Measurements from ENCODE around the gene PLAC1. TPM values are rescaled to one million over a fixed set of nuclear protein-coding genes. Genes with fewer than 3 reads are reported as not detected.

PLAC1 gene
- total RNA-seq, 2 experiments from 2014 or later, result not detected

GRCh38 chrX:134658760-134659023, 421 bp upstream of the PLAC1 start:
- no peak for DNase-seq
- peaks cover 11% of the 10 kb centered on the region for H3K4me1 Mint-ChIP-seq
- H3K9me3 Mint-ChIP-seq, result no peaks in the 10 kb centered on the region
- POLR2A ChIA-PET, result no interaction called here
- no peaks in the 10 kb centered on the region for H3K36me3 Mint-ChIP-seq (ENCODE audit: low read depth)
- H3K4me3 Mint-ChIP-seq, result no peak overlapping the region
- CTCF ChIA-PET, result no interaction called here
- peaks cover 4% of the 10 kb centered on the region for H3K27me3 Mint-ChIP-seq
- no peak overlapping the region for H3K27ac Mint-ChIP-seq

GRCh38 chrX:134654398-134655012, 3.8 kb downstream of the PLAC1 start:
- Mint-ChIP-seq H3K4me3 (no peak overlapping the region), H3K9me3 (no peaks in the 10 kb centered on the region), H3K27ac (no peak overlapping the region), H3K27me3 (no peaks in the 10 kb centered on the region), H3K4me1 (peaks cover 11% of the 10 kb centered on the region), H3K36me3 (ENCODE audit: low read depth) (no peaks in the 10 kb centered on the region)
- DNase-seq, result peak; percentile 14
- CTCF ChIA-PET, result interaction anchor here (0.7 kb wide), 1 partner anchor 14 kb away, joined by 3 read pairs; no protein-coding TSS in a partner anchor
- POLR2A ChIA-PET, result no interaction called here

- H3K9me3 Mint-ChIP-seq, result no peaks in the 10 kb centered on the region
- H3K36me3 Mint-ChIP-seq (ENCODE audit: low read depth), result no peaks in the 10 kb centered on the region
- H3K4me1 Mint-ChIP-seq, result peaks cover 11% of the 10 kb centered on the region
- H3K27me3 Mint-ChIP-seq, result no peaks in the 10 kb centered on the region
- ChIA-PET CTCF (interaction anchor here (0.7 kb wide), 1 partner anchor 13 kb away, joined by 3 read pairs; no protein-coding TSS in a partner anchor), POLR2A (no interaction called here)
- H3K4me3 Mint-ChIP-seq, result no peak overlapping the region
- no peak overlapping the region for H3K27ac Mint-ChIP-seq
- no peak for DNase-seq
Observed at GRCh38 chrX:134653835-134654234, 4.4 kb downstream of the PLAC1 start.

GRCh38 chrX:134650701-134651100, 7.6 kb downstream of the PLAC1 start:
- Mint-ChIP-seq H3K27me3 (peaks cover 4% of the 10 kb centered on the region), H3K9me3 (no peaks in the 10 kb centered on the region), H3K4me3 (no peak overlapping the region), H3K36me3 (ENCODE audit: low read depth) (no peaks in the 10 kb centered on the region), H3K4me1 (peaks cover 11% of the 10 kb centered on the region), H3K27ac (no peak overlapping the region)
- ChIA-PET CTCF (no interaction called here), POLR2A (no interaction called here)
- no peak for DNase-seq

- no peak for DNase-seq
- Mint-ChIP-seq H3K36me3 (ENCODE audit: low read depth) (peaks cover 2% of the 10 kb centered on the region), H3K4me3 (no peak overlapping the region), H3K27ac (no peak overlapping the region), H3K4me1 (peaks cover 8% of the 10 kb centered on the region), H3K9me3 (no peaks in the 10 kb centered on the region), H3K27me3 (peaks cover 11% of the 10 kb centered on the region)
- ChIA-PET POLR2A (no interaction called here), CTCF (no interaction called here)
Observed at GRCh38 chrX:134649770-134650169, 8.5 kb downstream of the PLAC1 start.

- Mint-ChIP-seq H3K4me3 (no peak overlapping the region), H3K4me1 (no peaks in the 10 kb centered on the region), H3K27me3 (peaks cover 16% of the 10 kb centered on the region), H3K9me3 (no peaks in the 10 kb centered on the region), H3K36me3 (ENCODE audit: low read depth) (peaks cover 2% of the 10 kb centered on the region), H3K27ac (no peak overlapping the region)
- no peak for DNase-seq
- POLR2A ChIA-PET, result no interaction called here
- CTCF ChIA-PET, result no interaction called here
Observed at GRCh38 chrX:134647477-134647877, 10.8 kb downstream of the PLAC1 start.

- no peaks in the 10 kb centered on the region for H3K9me3 Mint-ChIP-seq
- no peak overlapping the region for H3K27ac Mint-ChIP-seq
- H3K4me1 Mint-ChIP-seq, result no peaks in the 10 kb centered on the region
- ChIA-PET CTCF (no interaction called here), POLR2A (no interaction called here)
- H3K27me3 Mint-ChIP-seq, result peaks cover 17% of the 10 kb centered on the region
- no peak for DNase-seq
- no peak overlapping the region for H3K4me3 Mint-ChIP-seq
- peaks cover 2% of the 10 kb centered on the region for H3K36me3 Mint-ChIP-seq (ENCODE audit: low read depth)
Observed at GRCh38 chrX:134646691-134647090, 11.6 kb downstream of the PLAC1 start.

- H3K27ac Mint-ChIP-seq, result no peak overlapping the region
- H3K4me1 Mint-ChIP-seq, result no peaks in the 10 kb centered on the region
- POLR2A ChIA-PET, result no interaction called here
- peaks cover 2% of the 10 kb centered on the region for H3K36me3 Mint-ChIP-seq (ENCODE audit: low read depth)
- no peaks in the 10 kb centered on the region for H3K9me3 Mint-ChIP-seq
- CTCF ChIA-PET, result no interaction called here
- H3K4me3 Mint-ChIP-seq, result no peak overlapping the region
- peaks cover 18% of the 10 kb centered on the region for H3K27me3 Mint-ChIP-seq
- no peak for DNase-seq
Observed at GRCh38 chrX:134645936-134646543, 12.2 kb downstream of the PLAC1 start.

- CTCF ChIA-PET, result no interaction called here
- H3K4me3 Mint-ChIP-seq, result no peak overlapping the region
- H3K36me3 Mint-ChIP-seq (ENCODE audit: low read depth), result peaks cover 2% of the 10 kb centered on the region
- no peak overlapping the region for H3K27ac Mint-ChIP-seq
- no peaks in the 10 kb centered on the region for H3K4me1 Mint-ChIP-seq
- no peak for DNase-seq
- no peaks in the 10 kb centered on the region for H3K9me3 Mint-ChIP-seq
- peaks cover 23% of the 10 kb centered on the region for H3K27me3 Mint-ChIP-seq
- POLR2A ChIA-PET, result no interaction called here
Observed at GRCh38 chrX:134642386-134642785, 15.9 kb downstream of the PLAC1 start.

- H3K4me1 Mint-ChIP-seq, result no peaks in the 10 kb centered on the region
- POLR2A ChIA-PET, result no interaction called here
Observed at GRCh38 chrX:134641346-134641745, 16.9 kb downstream of the PLAC1 start.

GRCh38 chrX:134640914-134641313, 17.4 kb downstream of the PLAC1 start:
- Mint-ChIP-seq H3K27me3 (peaks cover 19% of the 10 kb centered on the region), H3K36me3 (ENCODE audit: low read depth) (peaks cover 2% of the 10 kb centered on the region), H3K9me3 (no peaks in the 10 kb centered on the region), H3K27ac (no peak overlapping the region), H3K4me3 (no peak overlapping the region), H3K4me1 (no peaks in the 10 kb centered on the region)
- ChIA-PET POLR2A (no interaction called here), CTCF (interaction anchor here (0.6 kb wide), 1 partner anchor 13 kb away, joined by 3 read pairs; no protein-coding TSS in a partner anchor)
- no peak for DNase-seq

More at GRCh38 chrX:134641346-134641745, 16.9 kb downstream of the PLAC1 start:
- CTCF ChIA-PET, result interaction anchor here (0.6 kb wide), 1 partner anchor 13 kb away, joined by 3 read pairs; no protein-coding TSS in a partner anchor
- DNase-seq, result no peak
- H3K27me3 Mint-ChIP-seq, result peaks cover 21% of the 10 kb centered on the region
- H3K4me3 Mint-ChIP-seq, result no peak overlapping the region
- no peaks in the 10 kb centered on the region for H3K9me3 Mint-ChIP-seq
- H3K27ac Mint-ChIP-seq, result no peak overlapping the region
- H3K36me3 Mint-ChIP-seq (ENCODE audit: low read depth), result peaks cover 2% of the 10 kb centered on the region

- H3K36me3 Mint-ChIP-seq (ENCODE audit: low read depth), result no peaks in the 10 kb centered on the region
- no peaks in the 10 kb centered on the region for H3K9me3 Mint-ChIP-seq
- CTCF ChIA-PET, result no interaction called here
- no peak for DNase-seq
- no peak overlapping the region for H3K27ac Mint-ChIP-seq
- no peak overlapping the region for H3K4me3 Mint-ChIP-seq
- peaks cover 9% of the 10 kb centered on the region for H3K27me3 Mint-ChIP-seq
- POLR2A ChIA-PET, result no interaction called here
- peaks cover 2% of the 10 kb centered on the region for H3K4me1 Mint-ChIP-seq
Observed at GRCh38 chrX:134636851-134637250, 21.4 kb downstream of the PLAC1 start.

GRCh38 chrX:134634691-134635090, 23.6 kb downstream of the PLAC1 start:
- Mint-ChIP-seq H3K36me3 (ENCODE audit: low read depth) (no peaks in the 10 kb centered on the region), H3K4me3 (no peak overlapping the region), H3K4me1 (peaks cover 2% of the 10 kb centered on the region), H3K9me3 (no peaks in the 10 kb centered on the region), H3K27ac (no peak overlapping the region), H3K27me3 (peaks cover 4% of the 10 kb centered on the region)
- no peak for DNase-seq
- ChIA-PET POLR2A (no interaction called here), CTCF (interaction anchor here (1.0 kb wide), 1 partner anchor 11 kb away, joined by 3 read pairs; no protein-coding TSS in a partner anchor)

- peaks cover 2% of the 10 kb centered on the region for H3K4me1 Mint-ChIP-seq
- H3K36me3 Mint-ChIP-seq (ENCODE audit: low read depth), result no peaks in the 10 kb centered on the region
- ChIA-PET POLR2A (no interaction called here), CTCF (interaction anchor here (1.0 kb wide), 1 partner anchor 10 kb away, joined by 3 read pairs; no protein-coding TSS in a partner anchor)
- DNase-seq, result no peak
- peaks cover 4% of the 10 kb centered on the region for H3K27me3 Mint-ChIP-seq
- no peaks in the 10 kb centered on the region for H3K9me3 Mint-ChIP-seq
- H3K4me3 Mint-ChIP-seq, result no peak overlapping the region
- H3K27ac Mint-ChIP-seq, result no peak overlapping the region
Observed at GRCh38 chrX:134633832-134634231, 24.4 kb downstream of the PLAC1 start.

Measured in activated CD4-positive, alpha-beta memory T cell treated with anti-CD3 and anti-CD28 coated beads, Interleukin-2, amount 10 ng/mL, durations not matched to agents 7 days and 5 days (primary cell).